NK-92 treated with Interleukin-12 subunit alpha and Interleukin-12 subunit beta, amount 100 ng/mL, for 24 hours (cell line): Measurements from ENCODE around the gene REC8.

Experiments
- DNase-seq: peaks from one replicate; lab custom pipeline; 2025; lab: John Stamatoyannopoulos, UW

Gene REC8

DNA sequence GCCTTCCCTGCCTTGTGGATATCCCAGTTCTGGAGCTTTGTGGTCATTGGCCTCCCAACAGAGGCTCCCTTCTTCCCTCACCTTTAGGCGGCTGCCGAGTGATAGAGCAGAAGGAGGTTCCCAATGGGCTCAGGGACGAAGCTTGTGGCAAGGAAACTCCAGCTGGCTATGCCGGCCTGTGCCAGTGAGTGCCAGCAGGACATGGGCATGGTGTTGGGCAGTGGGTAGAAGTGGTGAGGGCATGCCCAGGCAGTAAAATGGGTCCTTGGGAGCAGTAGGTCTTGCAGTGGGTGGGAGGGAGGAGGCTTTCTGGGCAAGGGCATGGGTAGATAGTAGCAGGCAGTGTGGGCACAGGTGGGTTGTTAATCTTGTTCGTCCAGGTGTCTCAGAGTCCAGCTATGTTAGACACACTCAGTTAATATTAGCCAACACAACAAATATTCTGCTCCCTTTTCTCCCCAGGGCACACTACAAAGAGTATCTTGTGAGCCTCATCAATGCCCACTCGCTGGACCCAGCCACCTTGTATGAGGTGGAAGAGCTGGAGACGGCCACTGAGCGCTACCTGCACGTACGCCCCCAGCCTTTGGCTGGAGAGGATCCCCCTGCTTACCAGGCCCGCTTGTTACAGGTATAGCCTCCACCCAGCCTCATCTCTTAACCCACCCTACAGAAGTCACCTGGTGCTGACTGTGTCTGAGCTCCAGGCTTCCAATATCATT, 11.9 kb upstream of the REC8 start:
- DNase-seq = no peak

- no peak for DNase-seq
Measured at GRCh38 chr14:24160499-24160849, 11.4 kb upstream of the REC8 start.

DNA sequence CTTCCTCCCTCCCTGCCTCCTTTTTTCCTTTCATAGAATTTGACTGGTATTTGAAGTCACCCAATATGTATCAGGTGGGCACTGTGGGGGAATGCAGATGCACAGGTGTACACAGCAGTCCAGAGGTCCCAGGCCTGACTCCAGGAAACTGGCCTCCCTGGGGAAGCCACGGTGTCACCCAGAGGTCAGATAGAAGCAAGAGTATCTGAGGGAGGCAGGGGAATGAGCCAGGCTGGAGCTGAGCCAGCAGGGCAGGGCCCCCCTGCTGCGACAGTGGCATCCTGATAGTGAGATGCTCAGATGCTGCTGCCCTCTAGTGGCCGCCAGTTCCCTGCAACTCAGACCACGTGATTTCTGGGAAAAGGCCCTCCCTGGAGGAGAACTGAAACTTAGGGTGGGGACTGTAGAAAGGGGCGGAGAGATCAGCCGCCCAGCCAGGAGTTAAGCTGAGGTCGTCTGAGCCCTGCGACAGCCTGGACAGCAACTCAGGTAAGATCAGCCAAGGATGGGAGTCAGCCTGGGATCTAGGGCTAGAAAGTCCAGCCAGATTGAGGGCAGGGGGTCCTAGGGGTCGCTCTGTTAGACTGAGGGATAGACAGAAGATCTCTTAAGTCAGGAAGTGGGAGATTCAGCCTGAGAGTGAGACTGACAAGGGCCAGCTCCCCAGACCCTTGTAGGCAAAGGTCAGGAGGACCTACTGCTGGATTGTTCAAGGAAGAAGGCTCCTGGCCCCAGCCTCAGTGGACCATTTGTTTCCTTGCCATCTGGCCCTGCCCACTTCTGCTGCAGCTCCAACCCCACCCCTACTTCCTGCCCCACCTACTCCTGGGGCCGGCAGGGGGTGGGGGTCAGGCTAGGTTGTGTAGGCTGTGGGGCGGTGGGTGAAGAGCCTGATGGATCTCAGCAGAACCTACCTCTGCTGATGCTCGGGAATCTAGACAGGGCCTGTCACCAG, 10.8 kb upstream of the REC8 start, which contains the start of gene IRF9:
Gene IRF9 (plus strand): TSS at position 416 of the 955 bp plus-strand sequence. CDS start 880 bp downstream, outside the sequence.
- DNase-seq = peak; percentile 88

DNA sequence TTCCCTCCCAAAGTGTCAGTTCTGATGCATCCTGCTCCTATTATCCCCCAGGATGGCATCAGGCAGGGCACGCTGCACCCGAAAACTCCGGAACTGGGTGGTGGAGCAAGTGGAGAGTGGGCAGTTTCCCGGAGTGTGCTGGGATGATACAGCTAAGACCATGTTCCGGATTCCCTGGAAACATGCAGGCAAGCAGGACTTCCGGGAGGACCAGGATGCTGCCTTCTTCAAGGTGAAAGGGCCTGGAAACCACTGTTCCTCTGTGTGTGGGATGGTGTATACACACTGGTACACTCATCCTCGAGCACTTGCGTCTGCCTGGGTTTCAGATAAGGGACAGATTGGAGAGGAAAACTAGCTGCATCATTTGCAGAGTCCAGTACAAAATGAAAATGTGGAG, 9.8 kb upstream of the REC8 start:
- DNase-seq = no peak

- no peak for DNase-seq
Measured at GRCh38 chr14:24164518-24164991, 7.3 kb upstream of the REC8 start.

- DNase-seq = no peak
Measured at GRCh38 chr14:24165785-24166184, 6.1 kb upstream of the REC8 start.

GRCh38 chr14:24167469-24168114, 4.3 kb upstream of the REC8 start:
- no peak for DNase-seq

- no peak for DNase-seq
Measured at GRCh38 chr14:24172261-24172860, 481 bp downstream of the REC8 start.

DNA sequence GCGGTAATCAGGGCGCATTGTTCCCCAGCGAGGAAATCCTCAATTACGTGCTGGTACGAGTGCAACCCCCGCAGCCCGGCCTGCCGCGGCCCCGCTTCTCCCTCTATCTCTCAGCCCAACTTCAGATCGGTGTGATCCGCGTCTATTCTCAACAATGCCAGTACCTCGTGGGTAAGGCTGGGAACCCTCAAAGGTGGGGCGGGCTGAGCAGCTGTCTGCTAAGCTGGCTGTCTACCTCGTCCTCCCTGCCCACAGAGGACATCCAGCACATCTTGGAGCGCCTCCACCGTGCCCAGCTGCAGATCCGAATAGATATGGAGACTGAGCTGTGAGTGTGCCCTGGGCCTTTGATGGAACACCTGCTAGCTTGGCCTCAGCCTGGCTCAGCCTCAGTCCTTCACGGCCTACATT, 996 bp downstream of the REC8 start:
- no peak for DNase-seq

DNA sequence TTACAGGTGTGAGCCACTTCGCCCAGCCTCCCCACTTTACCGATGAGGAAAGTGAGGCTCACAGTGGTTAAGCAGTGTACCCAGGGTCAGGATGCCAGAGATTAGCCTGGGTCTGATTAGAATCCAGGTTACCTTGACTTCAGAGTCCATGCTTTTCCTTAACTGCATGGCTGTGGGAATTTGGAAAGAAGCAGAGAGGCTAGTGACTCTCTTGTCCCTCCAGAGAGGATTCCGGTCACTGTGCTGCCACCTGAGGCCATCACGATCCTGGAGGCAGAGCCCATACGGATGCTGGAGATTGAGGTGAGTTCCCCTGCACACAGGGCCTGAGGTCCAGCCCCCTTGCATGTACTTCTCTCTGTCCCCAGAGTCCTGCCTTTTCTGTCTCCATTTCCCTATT, 4.7 kb downstream of the REC8 start:
- no peak for DNase-seq

- DNase-seq = no peak
Measured at GRCh38 chr14:24177041-24177825, 5.4 kb downstream of the REC8 start.

DNA sequence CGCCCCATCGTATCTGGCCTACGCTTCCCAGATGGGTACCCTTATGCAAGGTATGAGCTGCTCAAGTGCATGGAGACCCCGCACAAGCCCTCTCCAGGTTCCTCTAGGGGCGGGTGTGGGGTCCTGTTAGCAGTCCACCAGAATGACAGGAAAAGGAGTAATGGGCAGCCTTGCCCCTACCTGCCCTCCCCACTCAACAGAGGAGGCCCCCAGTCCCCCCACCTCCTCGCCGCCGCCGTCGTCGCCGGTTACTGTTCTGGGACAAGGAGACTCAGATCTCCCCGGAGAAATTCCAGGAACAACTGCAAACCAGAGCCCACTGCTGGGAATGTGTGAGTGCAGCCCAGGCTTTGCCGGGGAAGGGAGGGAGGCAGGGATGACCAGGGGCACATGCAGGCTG, 6.0 kb downstream of the REC8 start:
- DNase-seq = no peak

- no peak for DNase-seq
Measured at GRCh38 chr14:24178399-24179178, 6.7 kb downstream of the REC8 start.

DNA sequence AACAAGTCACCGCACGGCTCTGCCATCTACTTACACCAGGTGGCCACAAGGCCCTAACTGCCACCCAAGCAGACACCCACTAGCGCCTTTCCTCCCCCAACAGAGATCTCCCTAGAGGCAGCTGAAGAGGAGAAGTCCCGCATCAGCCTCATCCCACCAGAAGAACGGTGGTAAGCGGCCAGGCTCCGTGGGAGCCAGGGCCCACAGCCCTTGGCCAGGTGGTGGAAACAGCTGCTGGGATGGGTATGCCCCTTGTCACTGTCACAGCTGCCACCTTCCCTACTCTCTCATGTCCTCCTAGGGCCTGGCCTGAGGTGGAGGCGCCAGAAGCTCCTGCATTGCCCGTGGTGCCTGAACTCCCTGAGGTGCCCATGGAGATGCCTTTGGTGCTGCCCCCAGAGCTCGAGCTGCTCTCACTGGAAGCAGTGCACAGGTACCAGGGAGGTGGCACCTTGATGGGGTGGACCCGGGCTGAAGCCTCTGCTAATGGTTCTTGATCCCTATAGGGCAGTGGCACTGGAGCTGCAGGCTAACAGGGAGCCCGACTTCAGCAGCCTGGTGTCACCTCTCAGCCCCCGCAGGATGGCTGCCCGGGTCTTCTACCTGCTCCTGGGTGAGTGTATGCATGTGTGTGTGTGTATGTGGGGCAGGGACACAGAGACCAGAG, 7.5 kb downstream of the REC8 start:
- no peak for DNase-seq

DNA sequence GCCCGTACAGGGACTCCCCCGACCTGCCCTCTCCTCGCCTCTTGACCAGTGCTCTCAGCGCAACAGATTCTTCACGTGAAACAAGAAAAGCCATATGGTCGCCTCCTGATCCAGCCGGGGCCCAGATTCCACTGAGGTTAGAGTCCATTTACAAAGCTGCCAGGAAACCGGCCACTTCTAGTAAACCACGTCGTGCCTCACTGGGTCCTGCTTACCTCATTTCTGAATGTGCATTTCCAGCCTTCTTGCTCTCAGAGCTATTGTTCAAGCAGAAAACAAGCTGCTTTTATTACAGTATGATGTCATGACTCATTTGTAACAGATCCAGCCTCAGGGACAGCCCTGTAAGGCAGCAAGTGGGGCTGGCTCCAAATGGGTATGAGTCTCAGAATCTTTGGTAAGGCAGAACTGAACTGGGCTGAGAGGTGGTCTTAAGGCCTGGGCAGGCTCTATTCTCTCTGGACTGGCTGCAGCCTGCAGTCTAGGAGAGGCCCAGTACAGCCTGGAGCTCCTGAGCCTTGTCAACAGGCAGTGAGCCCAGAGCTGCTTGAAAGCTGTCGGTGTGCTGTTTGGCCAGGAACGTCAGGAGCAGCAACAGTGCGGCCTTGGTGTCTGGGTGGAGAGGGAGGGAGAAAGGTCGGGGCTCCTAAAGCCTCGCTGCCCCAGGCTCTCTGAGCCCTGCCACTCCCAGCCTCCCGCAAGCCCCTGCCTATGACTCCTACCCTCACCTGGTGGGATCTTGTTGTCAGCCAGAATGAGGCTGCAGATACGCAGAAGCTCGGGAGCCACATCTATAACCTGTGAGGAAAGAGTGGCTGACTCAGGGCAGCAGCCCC, 8.3 kb downstream of the REC8 start:
- no peak for DNase-seq

DNA sequence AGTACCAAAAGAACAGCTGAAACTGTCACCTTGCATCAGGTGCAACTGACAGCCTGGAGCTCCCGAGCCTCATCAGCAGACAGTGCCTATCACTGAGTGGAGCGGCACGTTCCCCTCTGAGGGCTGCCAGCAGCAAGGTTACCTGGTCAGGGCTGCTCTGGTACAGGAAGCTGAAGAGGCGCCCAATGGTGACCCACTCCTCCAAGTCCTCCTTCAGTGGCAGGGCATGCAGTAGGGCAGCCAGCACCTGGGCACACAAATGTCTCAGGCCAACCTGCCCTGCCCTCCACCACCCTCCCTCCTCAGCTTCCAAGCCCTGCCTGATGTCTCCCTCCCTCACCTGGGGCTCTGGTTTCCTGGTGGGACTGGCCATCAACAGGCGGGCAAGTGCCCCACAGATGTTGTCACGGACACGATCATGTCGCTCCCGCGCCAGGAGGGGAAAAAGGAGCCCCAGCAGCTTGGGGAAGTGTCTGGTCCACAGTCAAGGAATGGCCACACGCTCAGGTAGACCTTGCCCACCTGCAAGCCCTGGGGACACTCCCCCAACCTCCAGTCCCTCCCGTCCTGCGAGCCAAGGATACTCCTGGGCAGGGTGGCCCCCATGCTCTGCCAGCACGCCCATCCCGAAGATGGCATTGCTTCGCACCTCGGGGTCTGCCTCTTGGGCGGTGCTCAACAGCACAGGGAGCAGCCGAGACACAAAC, 9.6 kb downstream of the REC8 start:
- no peak for DNase-seq

DNA sequence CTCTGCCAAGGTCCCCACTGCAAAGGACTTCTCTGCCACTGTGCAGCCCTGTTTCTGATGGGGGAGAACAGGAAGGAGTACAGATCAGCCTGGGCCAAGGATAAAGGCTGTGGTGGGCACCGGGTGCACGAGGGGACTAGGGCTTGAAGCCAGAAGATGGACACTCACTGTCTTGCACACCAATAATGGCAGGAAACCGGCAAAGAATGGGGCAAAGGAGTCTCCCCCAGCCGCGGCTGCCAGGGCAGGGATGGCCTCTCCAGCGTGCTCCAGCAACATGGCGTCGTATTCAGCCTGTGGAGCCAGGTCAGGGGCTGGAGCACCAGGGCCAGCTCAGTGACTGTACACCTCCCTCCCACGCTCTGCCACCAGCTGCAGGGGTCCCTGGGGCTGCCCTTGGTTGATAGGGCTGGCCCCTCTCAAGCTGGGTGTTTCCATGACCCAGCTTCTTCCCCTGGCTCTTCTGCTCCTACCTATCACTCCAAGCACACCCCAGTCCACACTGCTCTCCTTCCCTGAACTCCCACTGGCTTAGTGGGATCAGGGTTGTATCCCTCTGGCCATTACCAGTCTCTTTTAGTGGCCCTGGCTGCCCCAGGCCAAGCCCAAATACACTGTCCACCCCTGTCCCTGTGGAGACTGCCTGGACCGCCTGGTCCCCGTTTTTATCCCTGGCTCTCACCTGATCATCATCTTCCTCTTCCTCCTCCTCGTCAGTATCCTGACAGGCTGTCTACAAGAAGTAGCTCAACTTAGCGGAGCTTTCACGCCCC, 10.4 kb downstream of the REC8 start:
- DNase-seq = no peak
